ENCODE data around the gene ANKRD11. TPM values are rescaled to one million over a fixed set of nuclear protein-coding genes. Genes with fewer than 3 reads are reported as not detected.
A peak's percentile ranks its signal among the peaks of the same experiment; 100 is the strongest.

ANKRD11 gene
- total RNA-seq, 2 donors from 2014 or later: 118 to 159 TPM

GRCh38 chr16:89495121-89495520, 4.8 kb upstream of the ANKRD11 start:
- H3K27me3 Mint-ChIP-seq (ENCODE audit: insufficient read depth): no peaks in the 10 kb centered on the region
- H3K27ac Mint-ChIP-seq: no peak overlapping the region
- Histone ChIP-seq H3K4me1 (ENCODE audit: control insufficient read depth, insufficient read depth, low read length) (peaks cover 3% of the 10 kb centered on the region), H3K4me3 (ENCODE audit: low read length) (no peak overlapping the region), H3K9ac (ENCODE audit: extremely low read depth, low read length, poor library complexity, severe bottlenecking) (no peak overlapping the region), H3K36me3 (ENCODE audit: control insufficient read depth, insufficient read depth, low read length) (no peaks in the 10 kb centered on the region), H3K9me3 (ENCODE audit: control insufficient read depth, low read length) (no peaks in the 10 kb centered on the region), H3K27me3 (ENCODE audit: control insufficient read depth, insufficient read depth, low read length, poor library complexity, severe bottlenecking) (no peaks in the 10 kb centered on the region), H3K27ac (ENCODE audit: low read depth, low read length) (no peak overlapping the region)
- no peaks in the 10 kb centered on the region for H3K9me3 Mint-ChIP-seq
- H3K4me1 Mint-ChIP-seq: peaks cover 12% of the 10 kb centered on the region
- DNase-seq: peak; percentile 60
- TF ChIP-seq CTCF (conservative IDR thresholded peaks at IDR 0.05): no peak
- 69 to 78% methylated on average over 3 of the region's 3 CpGs for WGBS, 2 experiments (ENCODE audit: insufficient coverage in 1 of 2, insufficient read length in 1 of 2)
- peaks cover 2% of the 10 kb centered on the region for H3K36me3 Mint-ChIP-seq (ENCODE audit: low read depth)
- H3K4me3 Mint-ChIP-seq: no peak overlapping the region

GRCh38 chr16:89493776-89494175, 3.4 kb upstream of the ANKRD11 start:
- H3K4me1 ChIP-seq (ENCODE audit: control insufficient read depth, insufficient read depth, low read length): peaks cover 3% of the 10 kb centered on the region
- Mint-ChIP-seq H3K9me3 (no peaks in the 10 kb centered on the region), H3K36me3 (ENCODE audit: low read depth) (peaks cover 2% of the 10 kb centered on the region), H3K4me1 (peaks cover 16% of the 10 kb centered on the region), H3K27ac (peak overlapping the region; percentile 23), H3K4me3 (no peak overlapping the region), H3K27me3 (ENCODE audit: insufficient read depth) (no peaks in the 10 kb centered on the region)
- no peaks in the 10 kb centered on the region for H3K36me3 ChIP-seq (ENCODE audit: control insufficient read depth, insufficient read depth, low read length)
- TF ChIP-seq CTCF (conservative IDR thresholded peaks at IDR 0.05): no peak
- 94 to 100% methylated on average over 1 to 5 of the region's 5 CpGs for WGBS, 2 experiments (ENCODE audit: insufficient coverage in 1 of 2, insufficient read length in 1 of 2)
- DNase-seq: no peak
- no peak overlapping the region for H3K4me3 ChIP-seq (ENCODE audit: low read length)
- no peaks in the 10 kb centered on the region for H3K27me3 ChIP-seq (ENCODE audit: control insufficient read depth, insufficient read depth, low read length, poor library complexity, severe bottlenecking)
- no peak overlapping the region for H3K27ac ChIP-seq (ENCODE audit: low read depth, low read length)
- no peaks in the 10 kb centered on the region for H3K9me3 ChIP-seq (ENCODE audit: control insufficient read depth, low read length)
- no peak overlapping the region for H3K9ac ChIP-seq (ENCODE audit: extremely low read depth, low read length, poor library complexity, severe bottlenecking)

- Histone ChIP-seq H3K27ac (ENCODE audit: low read depth, low read length) (no peak overlapping the region), H3K4me3 (ENCODE audit: low read length) (peak overlapping the region; percentile 98)
Measured at GRCh38 chr16:89491974-89492687, 1.8 kb upstream of the ANKRD11 start.

More at GRCh38 chr16:89491974-89492687, 1.8 kb upstream of the ANKRD11 start:
- Histone ChIP-seq H3K36me3 (ENCODE audit: control insufficient read depth, insufficient read depth, low read length) (peaks cover 8% of the 10 kb centered on the region), H3K9me3 (ENCODE audit: control insufficient read depth, low read length) (no peaks in the 10 kb centered on the region), H3K9ac (ENCODE audit: extremely low read depth, low read length, poor library complexity, severe bottlenecking) (no peak overlapping the region), H3K27me3 (ENCODE audit: control insufficient read depth, insufficient read depth, low read length, poor library complexity, severe bottlenecking) (no peaks in the 10 kb centered on the region), H3K4me1 (ENCODE audit: control insufficient read depth, insufficient read depth, low read length) (peaks cover 6% of the 10 kb centered on the region)
- Mint-ChIP-seq H3K36me3 (ENCODE audit: low read depth) (peaks cover 4% of the 10 kb centered on the region), H3K4me1 (peaks cover 25% of the 10 kb centered on the region), H3K27me3 (ENCODE audit: insufficient read depth) (no peaks in the 10 kb centered on the region), H3K27ac (peak overlapping the region; percentile 97), H3K4me3 (peak overlapping the region; percentile 73), H3K9me3 (no peaks in the 10 kb centered on the region)
- no peak for TF ChIP-seq CTCF (conservative IDR thresholded peaks at IDR 0.05)
- WGBS, 2 experiments (ENCODE audit: insufficient coverage in 1 of 2, insufficient read length in 1 of 2): 90 to 91% methylated on average over 24 of the region's 24 CpGs
- no peak for DNase-seq

Measured in endodermal cell (in vitro differentiated cells).